K562 (cell line): Measurements from ENCODE around the gene PRMT5. TPM values are rescaled to one million over a fixed set of nuclear protein-coding genes. Genes with fewer than 3 reads are reported as not detected.

ENCODE experiments used
- ATAC-seq: fragments of 200-7000 bp; cut with Tn5 transposase; 3 replicates; pipeline ENCODE4 v1.9.1; 2020; ENCODE audit warnings: moderate library complexity
- BruUV-seq: library from RNA; stranded (reverse); fragments of 400-500 nt; replicated peaks from 2 replicates; lab custom pipeline; 2021; lab: Mats Ljungman, UMichigan
- CTCF ChIA-PET: fragments of 300-600 bp; formaldehyde crosslinking; extraction: SDS; loops from one replicate; lab custom pipeline; 2021; ENCODE audit warnings: low intra/inter-chr PET ratio; lab: Yijun Ruan, JAX
- POLR2A ChIA-PET: fragments of 300-600, 350-650 bp; sonication (Branson Sonifier 250); formaldehyde crosslinking; extraction: SDS; loops from one replicate; lab custom pipeline; 2021; ENCODE audit warnings: antibody characterized with exemption, inconsistent platforms; lab: Yijun Ruan, JAX
- DNase-seq, 4 experiments: peaks; one replicate each; pipeline versions ENCODE4 v3.0.0 to v3.0.0-alpha.2; 2011 to 2018; ENCODE audit warnings: low spot score in 3 of 4, mixed read lengths in 3 of 4; ENCODE audit errors: extremely low read depth in 1 of 4
- FAIRE-seq: peaks from 2 replicates; lab custom pipeline; 2011; peaks lifted over from hg19 to GRCh38; lab: Jason Lieb, UNC
- H2AFZ ChIP-seq: 2 replicates; pipeline ENCODE4 v1.6.0; 2011; ENCODE audit warnings: low read depth, low read length, control low read depth, inconsistent platforms
- H3K27ac ChIP-seq: fragments of 200-600 bp; 3 replicates; pipeline ENCODE4 v1.8.0; 2011; ENCODE audit warnings: low read depth, mild to moderate bottlenecking, control low read depth, inconsistent platforms, low read length, moderate library complexity, mixed read lengths; ENCODE audit errors: extremely low read depth
- H3K27me3 ChIP-seq, 2 experiments: fragments of 300-600 bp in 1 of 2; 2 replicates in 1 of 2; 3 replicates in 1 of 2; pipeline versions ENCODE4 v1.6.0 to v1.8.0; 2011; ENCODE audit warnings: inconsistent platforms in 2 of 2, low read length in 2 of 2, mild to moderate bottlenecking in 1 of 2, mixed read lengths in 1 of 2, moderate library complexity in 1 of 2; ENCODE audit not compliant: control insufficient read depth in 2 of 2, insufficient read depth in 2 of 2
- H3K36me3 ChIP-seq: fragments of 300-600 bp; 3 replicates; pipeline ENCODE4 v1.8.0; 2011; ENCODE audit warnings: mild to moderate bottlenecking, low read length, inconsistent platforms; ENCODE audit not compliant: control insufficient read depth, insufficient read depth
- H3K4me1 ChIP-seq, 2 experiments: fragments of 200-600 bp in 1 of 2; replicated peaks in 1 of 2; 2 replicates in 1 of 2; 3 replicates in 1 of 2; pipeline versions ENCODE4 v1.5.1 to v1.8.0; 2011; ENCODE audit warnings: inconsistent platforms in 2 of 2, low read length in 2 of 2, mild to moderate bottlenecking in 1 of 2, mixed read lengths in 1 of 2, moderate library complexity in 1 of 2; ENCODE audit not compliant: control insufficient read depth in 2 of 2, insufficient read depth in 2 of 2
- H3K4me2 ChIP-seq: 2 replicates; pipeline ENCODE4 v1.6.1; 2011; ENCODE audit warnings: low read length, control low read depth, inconsistent platforms, mixed read lengths; ENCODE audit not compliant: insufficient read depth
- H3K4me3 ChIP-seq: fragments of 200-600 bp; sonication (generic), shearing (Covaris generic); 2 replicates; pipeline ENCODE4 v1.5.1; 2016; ENCODE audit warnings: control low read depth, inconsistent platforms
- H3K79me2 ChIP-seq: fragments of 200-600 bp; 3 replicates; pipeline ENCODE4 v1.8.0; 2011; ENCODE audit warnings: low read length, inconsistent platforms; ENCODE audit not compliant: control insufficient read depth, insufficient read depth
- H3K9ac ChIP-seq, 2 experiments: 2 replicates each; pipeline versions ENCODE4 v1.6.0 to v1.6.1; 2011; ENCODE audit warnings: low read depth in 2 of 2, low read length in 2 of 2, control low read depth in 1 of 2, inconsistent platforms in 1 of 2, mild to moderate bottlenecking in 1 of 2, mixed read lengths in 1 of 2; ENCODE audit not compliant: insufficient read depth in 1 of 2
- H3K9me1 ChIP-seq: one replicate; pipeline ENCODE4 v1.6.0; 2011; ENCODE audit warnings: inconsistent platforms, mild to moderate bottlenecking, low read length, moderate library complexity; ENCODE audit not compliant: control insufficient read depth, insufficient read depth
- H3K9me3 ChIP-seq: replicated peaks from 2 replicates; pipeline ENCODE4 v1.5.1; 2011; ENCODE audit warnings: low read depth, low read length, inconsistent platforms; ENCODE audit not compliant: control insufficient read depth, insufficient read depth
- H4K20me1 ChIP-seq: replicated peaks from 2 replicates; pipeline ENCODE4 v1.6.1; 2011; ENCODE audit warnings: low read length, inconsistent platforms, mixed read lengths; ENCODE audit not compliant: control insufficient read depth, insufficient read depth
- ARID1B ChIP-seq: fragments of 450-650 bp; IDR thresholded peaks from 2 replicates; pipeline ENCODE4 v1.6.1; 2016; ENCODE audit warnings: antibody characterized with exemption, mild to moderate bottlenecking, inconsistent platforms
- CHD2 ChIP-seq: IDR thresholded peaks from 2 replicates; pipeline ENCODE4 v1.6.1; 2011; ENCODE audit warnings: low read depth, low read length
- CUX1 ChIP-seq: fragments of 200-800 bp; sonication (Bioruptor generic); IDR thresholded peaks from 2 replicates; pipeline ENCODE4 v1.6.1; 2016; ENCODE audit warnings: missing genetic modification characterization, missing compliant biosample characterization
- E2F3 ChIP-seq: fragments of 250-450 bp; sonication (Bioruptor Pico); IDR thresholded peaks from 2 replicates; pipeline ENCODE4 v1.4.0; 2020; ENCODE audit warnings: mild to moderate bottlenecking
- FOXK1 ChIP-seq: sonication (generic); formaldehyde crosslinking; IDR thresholded peaks from 2 replicates; pipeline ENCODE4 v1.8.0; 2022; ENCODE audit warnings: missing genetic modification reagents, mild to moderate bottlenecking, borderline replicate concordance
- FOXP1 ChIP-seq: sonication (generic); formaldehyde crosslinking; IDR thresholded peaks from 2 replicates; pipeline ENCODE4 v1.8.0; 2022; ENCODE audit warnings: mild to moderate bottlenecking, missing genetic modification reagents
- MEIS2 ChIP-seq: fragments of 450-650 bp; IDR thresholded peaks from 2 replicates; pipeline ENCODE4 v1.6.1; 2014; ENCODE audit warnings: mild to moderate bottlenecking; ENCODE audit not compliant: partially characterized antibody
- PBX2 ChIP-seq, 2 experiments: IDR thresholded peaks in 1 of 2; conservative IDR thresholded peaks in 1 of 2; 2 replicates each; pipeline ENCODE4 v1.6.1; 2016; ENCODE audit warnings: low read depth in 2 of 2, mild to moderate bottlenecking in 1 of 2, missing compliant biosample characterization in 1 of 2, missing genetic modification characterization in 1 of 2, moderate library complexity in 1 of 2
- RBM34 ChIP-seq: fragments of 200-400 bp; formaldehyde crosslinking; IDR thresholded peaks from 2 replicates; pipeline ENCODE4 v1.6.1; 2018; ENCODE audit warnings: low read length, borderline replicate concordance; ENCODE audit not compliant: insufficient read depth
- SP2 ChIP-seq: IDR thresholded peaks from 2 replicates; pipeline ENCODE4 v1.6.1; 2011; ENCODE audit warnings: mild to moderate bottlenecking, low read depth, low read length, moderate library complexity; ENCODE audit not compliant: poor library complexity, severe bottlenecking; ENCODE audit errors: extremely low read depth
- TEAD1 ChIP-seq, 2 experiments: fragments of 450-650 bp in 1 of 2; sonication (generic) in 1 of 2; formaldehyde crosslinking; IDR thresholded peaks; 2 replicates each; pipeline versions ENCODE4 v1.4.0 to v1.8.0; 2020 to 2022; ENCODE audit warnings: mild to moderate bottlenecking in 2 of 2, missing genetic modification reagents in 1 of 2
- TOE1 ChIP-seq, 2 experiments: fragments of 450-650 bp in 1 of 2; sonication (generic) in 1 of 2; formaldehyde crosslinking in 1 of 2; IDR thresholded peaks; 2 replicates each; pipeline versions ENCODE4 v1.7.1 to v1.8.0; 2016 to 2022; ENCODE audit warnings: borderline replicate concordance in 2 of 2, mild to moderate bottlenecking in 2 of 2, antibody characterized with exemption in 1 of 2, inconsistent platforms in 1 of 2, low read depth in 1 of 2, missing genetic modification reagents in 1 of 2, moderate library complexity in 1 of 2
- ZFX ChIP-seq: sonication (generic); formaldehyde crosslinking; IDR thresholded peaks from 2 replicates; pipeline ENCODE4 v1.8.0; 2022; ENCODE audit warnings: mild to moderate bottlenecking, missing genetic modification reagents, moderate library complexity
- WGBS: fragments of 100-300 bp; shearing (Covaris generic); methylation state at CpG from one replicate; pipeline ENCODE4 v1.1.6; 2016; ENCODE audit warnings: low coverage, mixed read lengths; ENCODE audit not compliant: insufficient coverage; ENCODE audit errors: missing lambda C conversion rate; 5-methylcytosine and 5-hydroxymethylcytosine counted together
- in situ Hi-C: fragments of 300-500 bp; cut with MboI; formaldehyde crosslinking; loops from 4 replicates; pipeline ENCODE4 v1.15.0; 2018; ENCODE audit warnings: inconsistent platforms, mixed read lengths
- intact Hi-C: fragments of 100-400 bp; cut with micrococcal nuclease; formaldehyde crosslinking; loops from 2 replicates; pipeline ENCODE4 v1.14.2; 2022
- polyA plus RNA-seq, 8 experiments: library from polyadenylated mRNA; depleted of rRNA in 4 of 8; stranded (reverse) in 5 of 8; unstranded in 3 of 8; fragments of >200 nt; fragmentation: Nextera tagmentation in 2 of 8; fragmentation: Illumina TruSeq in 1 of 8; extraction: Ambion mirVana in 2 of 8; extraction: Trizol in 1 of 8; gene quantifications; 2 replicates each; pipeline versions ENCODE4 v1.2.1 to v1.2.3, GENCODE V29; 2011 to 2014; ENCODE audit warnings: inconsistent platforms in 1 of 8, missing spikeins in 1 of 8
- total RNA-seq, 7 experiments: library from RNA; depleted of rRNA in 6 of 7; stranded (reverse); fragments of >200 nt in 6 of 7; fragmentation: Illumina TruSeq in 2 of 7; extraction: Trizol in 2 of 7; gene quantifications; 2 replicates each; pipeline versions ENCODE4 v1.2.1 to v1.2.3, GENCODE V29; 2011 to 2021; ENCODE audit warnings: low replicate concordance in 1 of 7

PRMT5 gene
- total and polyA plus RNA-seq, 9 of the 15 experiments (the other 6 are each of a cell fraction or from before 2014, with no cell fraction given), result 114 to 552 (median 222) TPM

GRCh38 chr14:22922294-22922693 is 6.9 kb downstream of the PRMT5 start:
- Histone ChIP-seq H3K27ac (no peak overlapping the region), H3K4me3 (no peak overlapping the region), H3K9me1 (no peaks in the 10 kb centered on the region), H3K4me2 (peak overlapping the region; percentile 3; the same call in 1 of the 2 replicates), H3K9ac (no peak overlapping the region), H3K79me2 (peaks cover 35% of the 10 kb centered on the region), H3K27me3 (no peaks in the 10 kb centered on the region), H3K4me1 (peaks cover 3 to 25% of the 10 kb centered on the region in 2 experiments), H3K36me3 (peaks cover 75% of the 10 kb centered on the region), H4K20me1 (no peaks in the 10 kb centered on the region), H2AFZ (no peak overlapping the region), H3K9me3 (no peaks in the 10 kb centered on the region)
- FAIRE-seq (no peak), ATAC-seq (no peak), DNase-seq (no peak)
- CTCF ChIA-PET, result no interaction called here
- intact Hi-C loops (no loop called here), in situ Hi-C loops (no loop called here)
- no TSS peak for BruUV-seq
- 14% methylated on average over 2 of the region's 2 CpGs for WGBS
- POLR2A ChIA-PET, result interaction anchor here (1.6 kb wide), 1 partner anchor 84 kb away, joined by 3 read pairs; no protein-coding TSS in a partner anchor
- TF ChIP-seq TEAD1 (CRISPR knock-in tag; IDR thresholded peaks at IDR 0.05) (no peak), ZFX (no peak), TOE1 (IDR thresholded peaks at IDR 0.05; ENCODE audit: borderline replicate concordance) (no peak), TOE1 (CRISPR knock-in tag; IDR thresholded peaks at IDR 0.05; ENCODE audit: borderline replicate concordance, low read depth) (no peak), CUX1 (CRISPR knock-in tag) (no peak), PBX2 (CRISPR knock-in tag; IDR thresholded peaks at IDR 0.05; ENCODE audit: low read depth) (no peak), PBX2 (tag; conservative IDR thresholded peaks at IDR 0.05; ENCODE audit: low read depth) (peak; percentile 51), MEIS2 (peak; percentile 65), CHD2 (no peak), ARID1B (0 out of 2 replicates have a peak, but pooled peaks have one; percentile 9), SP2 (no peak), FOXK1 (CRISPR knock-in tag) (no peak), FOXP1 (CRISPR knock-in tag) (no peak), E2F3 (CRISPR knock-in tag) (no peak), RBM34 (no peak)
